HT-29 (cell line): ENCODE results near the gene ADGRA1. TPM values are rescaled to one million over a fixed set of nuclear protein-coding genes. Genes with fewer than 3 reads are reported as not detected.

Experiments used
- DNase-seq: peaks from one replicate; pipeline ENCODE4 v3.0.0-alpha.2; 2015; ENCODE audit warnings: low spot score
- total RNA-seq: library from RNA; depleted of rRNA; stranded (reverse); fragments of >200 nt; shearing (Covaris generic); gene quantifications from 2 replicates; pipeline ENCODE4 v1.2.3, GENCODE V29; 2014

The ADGRA1 gene
- total RNA-seq, 1 experiment from 2014 or later = not detected

- no peak for DNase-seq
These were observed 12.2 kb upstream of the ADGRA1 start for GRCh38 chr10:133075346-133076137.

- DNase-seq = no peak
These were observed 11.3 kb upstream of the ADGRA1 start for GRCh38 chr10:133076274-133077038.

DNA sequence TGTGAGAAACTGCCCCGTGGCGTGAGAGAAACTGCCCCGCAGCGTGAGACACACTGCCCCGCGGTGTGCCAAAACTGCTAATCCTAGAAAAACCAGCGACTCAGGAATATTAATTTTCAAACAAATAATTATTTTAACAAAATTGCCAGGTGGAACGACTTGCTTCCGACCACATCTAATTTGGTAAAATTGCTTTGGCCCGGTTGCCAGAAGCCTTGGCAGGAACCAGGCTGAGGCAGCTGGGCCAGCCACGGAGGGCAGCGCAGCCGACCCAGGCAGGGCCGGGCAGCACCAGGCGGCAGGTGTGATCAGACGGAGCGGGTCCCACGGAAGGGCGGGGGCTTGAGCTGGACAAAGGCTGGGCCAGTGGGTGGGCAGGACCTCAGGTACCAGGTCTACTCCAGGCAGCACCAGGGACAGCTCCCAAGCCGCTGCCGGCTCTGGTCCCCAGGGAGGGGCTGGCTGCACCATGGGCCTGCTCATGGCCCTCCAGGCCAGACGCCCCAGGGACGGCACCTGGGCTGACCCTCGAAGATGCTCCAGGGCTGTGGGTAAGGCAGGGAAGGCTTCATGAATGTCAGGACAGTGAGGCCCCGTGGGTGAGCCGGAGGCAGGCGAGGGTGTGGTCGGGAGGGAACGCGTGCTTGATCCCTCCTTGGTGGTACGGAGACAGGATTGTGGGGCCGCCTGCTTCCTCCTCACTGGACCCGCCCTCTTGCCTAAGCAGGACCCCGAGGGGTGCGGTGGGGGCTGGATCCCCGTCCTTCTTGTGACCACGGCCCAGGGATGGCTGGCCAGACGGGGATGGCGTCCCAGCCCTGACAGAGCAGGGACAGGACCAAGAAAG lies 7.7 kb upstream of the ADGRA1 start:
- no peak for DNase-seq

- DNase-seq = no peak
These were observed 7.1 kb upstream of the ADGRA1 start for GRCh38 chr10:133080683-133081040.

- no peak for DNase-seq
These were observed 6.1 kb upstream of the ADGRA1 start for GRCh38 chr10:133081636-133082035.

DNA sequence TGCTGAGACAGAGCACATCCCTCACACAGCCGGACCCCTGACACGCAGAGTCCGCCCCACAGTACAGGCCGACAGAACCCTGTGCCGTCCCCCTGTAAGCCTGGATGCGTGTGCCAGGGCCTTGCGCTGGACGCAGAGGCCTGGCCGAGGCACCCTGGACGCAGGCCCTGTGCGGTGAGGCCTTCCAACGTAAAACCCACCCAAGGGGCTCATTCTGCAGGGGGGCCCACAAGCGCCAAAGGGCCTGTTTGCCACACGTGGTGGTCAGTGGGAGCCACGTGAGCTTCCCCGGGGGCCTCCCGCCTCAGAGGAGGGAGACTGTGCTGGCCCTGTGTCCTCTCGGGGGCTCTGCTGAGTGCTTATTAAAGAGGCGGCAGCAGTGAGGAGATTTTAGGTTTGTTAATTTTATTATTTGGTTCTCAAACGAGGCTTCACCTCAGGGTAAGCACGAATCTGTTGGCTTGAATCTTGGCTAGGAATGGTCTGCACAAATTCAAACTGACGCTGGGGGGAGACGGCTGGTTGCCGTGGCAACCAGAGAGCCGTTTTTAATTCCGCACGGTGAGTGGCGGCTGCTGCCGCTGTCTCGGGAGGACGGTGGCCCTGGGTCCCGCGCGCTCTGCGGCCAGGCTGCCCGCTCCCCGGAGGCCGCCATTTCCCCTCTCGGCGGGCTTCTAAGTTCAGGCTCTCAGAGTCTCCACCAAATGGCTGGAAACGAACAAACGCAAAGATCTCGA lies 4.9 kb upstream of the ADGRA1 start:
- no peak for DNase-seq

DNA sequence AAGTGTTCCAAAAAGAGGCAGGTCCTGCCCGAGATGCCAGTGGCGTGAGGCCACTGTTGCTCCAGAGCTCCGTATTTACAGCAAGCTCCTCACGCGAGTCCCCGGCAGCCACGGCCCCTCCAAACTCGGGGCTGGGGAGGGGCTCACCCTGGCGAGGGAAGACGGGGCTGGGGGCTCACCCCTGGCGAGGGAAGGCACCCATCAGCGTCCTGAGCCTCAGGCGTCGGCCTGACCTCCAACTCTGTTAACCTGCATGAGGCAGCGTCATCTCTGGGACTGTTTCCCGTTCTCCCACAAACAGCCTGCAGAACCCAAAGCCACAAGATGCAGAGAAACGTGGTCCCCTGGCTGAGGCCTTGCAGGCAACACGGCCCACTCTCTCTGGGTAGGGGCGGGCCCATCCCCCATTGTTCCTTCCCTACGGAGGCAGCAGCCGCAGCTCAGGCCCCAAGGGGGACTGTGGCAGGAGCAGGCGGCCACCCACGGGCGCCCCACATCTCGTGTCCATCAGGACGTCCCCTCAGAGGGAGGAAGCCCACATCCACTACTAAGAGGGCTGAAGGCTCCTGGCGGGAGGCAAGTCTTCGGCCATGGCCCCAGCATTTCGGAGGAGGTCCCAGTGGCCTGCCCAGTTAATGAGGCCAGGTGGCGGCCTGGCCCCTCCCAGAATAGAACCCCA lies 4.2 kb upstream of the ADGRA1 start:
- no peak for DNase-seq

DNA sequence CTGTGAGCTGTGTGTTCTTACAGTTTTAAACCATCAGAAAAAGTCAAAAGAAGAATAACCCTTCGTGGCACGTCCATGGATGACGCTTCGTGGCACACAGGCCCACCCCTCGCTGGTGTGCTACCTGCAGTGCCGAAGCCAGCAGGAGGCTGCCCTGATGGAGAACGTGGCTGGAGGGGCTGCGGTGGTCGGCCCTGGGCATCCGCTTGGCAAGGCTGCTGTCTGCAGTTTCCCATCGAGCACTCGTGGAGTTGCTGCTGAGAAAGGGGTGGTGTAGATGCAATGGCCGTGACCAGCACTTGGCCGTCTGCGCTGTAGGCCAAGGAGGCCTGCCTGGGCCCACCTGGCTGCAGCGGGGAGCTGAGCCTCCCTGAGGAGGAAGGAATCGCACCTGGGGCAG lies 3.2 kb upstream of the ADGRA1 start:
- no peak for DNase-seq

DNA sequence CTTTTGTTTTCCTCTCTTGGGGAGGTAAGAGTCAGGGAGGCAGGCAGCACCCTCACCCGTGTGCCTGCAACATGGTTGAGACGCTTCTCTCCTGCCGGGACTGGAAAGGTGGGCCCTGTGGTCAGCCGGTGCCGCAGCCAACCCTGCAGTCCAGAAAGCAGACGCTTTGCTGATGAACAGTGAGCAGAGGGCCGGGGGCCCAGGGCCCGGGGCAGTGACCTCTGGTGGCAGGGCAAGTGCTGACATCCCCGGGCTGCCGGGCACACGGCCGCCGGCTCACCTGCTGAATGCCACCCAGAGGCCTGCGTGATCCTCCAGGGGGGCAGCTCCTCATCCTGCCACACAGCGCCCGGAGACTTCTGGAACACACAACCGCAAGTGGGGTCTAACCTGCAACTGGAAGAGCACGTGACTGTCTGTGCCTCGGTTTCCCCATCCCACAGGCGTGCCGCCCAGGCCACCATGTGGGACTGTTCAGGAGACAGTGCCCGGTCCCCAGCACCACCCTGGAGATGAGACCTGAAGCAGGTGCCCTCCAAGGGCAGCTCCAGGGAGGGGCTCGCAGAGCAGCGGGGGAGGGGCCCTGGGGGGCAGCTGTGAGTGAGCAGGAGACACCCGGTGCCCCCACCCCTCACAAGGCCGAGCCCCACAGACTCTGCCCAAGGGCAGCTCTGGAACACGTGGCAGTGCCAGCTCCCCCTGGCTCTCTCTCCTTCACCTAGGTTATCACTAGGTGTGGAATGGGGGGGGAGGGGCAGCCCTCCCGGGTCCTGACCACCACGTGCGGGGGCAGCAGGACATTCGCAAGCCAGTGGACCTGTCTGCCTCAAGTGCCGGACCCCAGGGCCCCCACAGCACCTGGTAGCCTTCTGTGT lies 2.2 kb upstream of the ADGRA1 start:
- no peak for DNase-seq

DNA sequence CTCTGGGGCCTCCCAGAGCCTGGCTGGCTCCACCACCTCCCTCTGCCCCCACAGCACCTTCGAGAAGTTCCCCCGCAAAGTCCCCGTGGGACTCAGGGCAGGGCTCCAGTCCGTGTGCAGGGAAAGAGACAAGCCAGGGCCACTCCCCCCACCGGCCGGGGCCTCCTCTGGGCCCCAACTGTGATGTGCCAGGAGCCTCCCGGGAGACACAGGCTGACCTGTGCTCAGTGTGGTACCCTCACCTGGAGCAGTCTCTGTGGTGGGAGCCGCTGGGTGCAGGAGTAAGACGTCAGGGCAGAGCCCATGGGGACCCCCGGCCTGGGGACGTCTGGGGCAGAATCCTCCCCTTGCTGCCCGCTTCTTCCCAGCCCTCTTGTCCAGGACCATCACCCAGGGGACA lies 1.5 kb upstream of the ADGRA1 start:
- no peak for DNase-seq

DNA sequence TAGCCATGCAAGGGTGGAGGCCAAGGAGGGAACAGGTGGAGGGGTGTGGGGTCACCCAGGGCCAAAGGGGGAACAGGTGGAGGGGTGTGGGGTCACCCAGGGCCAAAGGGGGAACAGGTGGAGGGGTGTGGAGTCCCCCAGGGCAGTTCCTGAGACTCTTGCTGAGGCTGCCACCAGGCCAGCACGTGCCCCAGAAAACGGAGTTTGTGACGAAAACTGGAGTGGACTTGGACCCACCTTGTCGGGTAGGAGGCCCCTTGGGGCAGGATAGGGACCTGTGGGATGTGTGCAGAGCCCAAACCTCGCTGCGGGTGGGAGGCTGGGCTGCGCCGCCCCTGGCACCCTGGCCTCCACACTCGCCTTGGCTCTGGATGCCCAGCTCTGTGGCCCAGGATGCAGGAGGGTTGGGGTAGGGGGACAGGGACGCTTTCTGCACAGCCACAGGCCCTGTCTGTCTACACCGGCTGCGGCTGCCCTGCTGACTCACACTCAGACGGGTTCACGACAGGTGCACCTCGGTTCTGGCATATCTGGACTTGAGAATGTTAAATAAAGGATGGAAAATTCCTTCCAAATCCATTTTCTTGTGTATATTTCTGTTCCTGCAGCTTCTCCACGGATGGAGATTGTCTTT lies 562 bp upstream of the ADGRA1 start:
- DNase-seq = no peak

DNA sequence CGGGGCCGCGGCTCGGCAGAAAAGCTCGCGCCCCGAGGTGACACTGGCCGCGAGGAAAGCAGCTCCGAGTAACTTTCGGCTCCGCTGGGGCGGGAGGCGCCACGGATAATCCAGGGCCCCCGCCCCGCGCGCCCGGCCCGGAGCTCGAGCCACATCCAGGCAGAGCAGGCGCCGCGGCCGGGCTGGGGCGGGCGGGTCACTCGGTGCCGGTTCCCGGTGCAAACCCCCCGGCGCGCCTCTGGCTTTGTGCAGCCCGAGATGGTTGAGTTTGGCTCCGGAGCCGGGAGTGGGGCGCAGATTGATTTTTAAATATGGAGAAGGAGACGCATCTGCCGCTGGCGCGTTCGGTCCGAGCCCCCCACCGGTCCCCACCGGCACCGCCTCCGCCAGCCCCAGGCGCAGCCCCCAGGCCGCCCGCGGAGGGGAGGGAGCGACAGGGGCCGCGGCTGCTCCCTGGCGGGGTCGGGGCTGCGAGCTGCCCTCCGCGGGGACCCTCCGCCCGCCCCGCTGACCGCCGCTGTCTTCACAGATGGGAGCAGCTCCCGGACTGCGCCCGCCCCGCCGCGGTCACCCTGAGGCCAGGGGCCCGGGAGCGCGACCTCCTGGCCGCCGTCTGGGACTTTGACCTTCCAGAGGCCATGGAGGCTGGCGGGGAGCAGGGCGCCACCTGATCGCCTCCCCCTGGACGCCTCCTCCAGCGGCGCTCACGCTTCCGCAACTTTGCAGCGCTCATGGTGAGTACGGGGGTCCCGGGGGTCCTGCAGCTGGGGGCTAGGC lies 643 bp downstream of the ADGRA1 start:
- DNase-seq = no peak

GRCh38 chr10:133088956-133089800 lies 1.5 kb downstream of the ADGRA1 start:
- DNase-seq = no peak

DNA sequence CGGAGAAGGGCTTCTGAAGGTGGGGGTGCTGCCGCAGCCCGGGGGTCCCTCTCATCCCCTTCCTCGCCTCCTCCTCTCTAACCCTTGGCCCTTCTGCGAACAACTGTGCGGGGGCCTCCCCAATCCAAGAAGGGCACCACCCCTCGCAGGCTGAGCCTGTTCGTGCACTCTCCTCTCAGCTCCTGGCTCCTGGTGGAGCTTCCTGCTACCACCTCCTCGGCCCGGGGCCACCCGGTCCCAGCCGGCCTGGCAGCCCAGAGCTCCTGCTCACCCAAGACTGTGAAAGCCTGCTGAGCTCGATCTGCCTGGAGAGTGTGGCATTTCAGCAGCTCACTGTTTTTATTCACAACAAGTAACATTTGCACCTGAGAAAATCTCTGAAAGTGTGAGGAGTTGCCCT lies 2.4 kb downstream of the ADGRA1 start:
- no peak for DNase-seq

GRCh38 chr10:133090654-133091053 lies 2.9 kb downstream of the ADGRA1 start:
- no peak for DNase-seq

DNA sequence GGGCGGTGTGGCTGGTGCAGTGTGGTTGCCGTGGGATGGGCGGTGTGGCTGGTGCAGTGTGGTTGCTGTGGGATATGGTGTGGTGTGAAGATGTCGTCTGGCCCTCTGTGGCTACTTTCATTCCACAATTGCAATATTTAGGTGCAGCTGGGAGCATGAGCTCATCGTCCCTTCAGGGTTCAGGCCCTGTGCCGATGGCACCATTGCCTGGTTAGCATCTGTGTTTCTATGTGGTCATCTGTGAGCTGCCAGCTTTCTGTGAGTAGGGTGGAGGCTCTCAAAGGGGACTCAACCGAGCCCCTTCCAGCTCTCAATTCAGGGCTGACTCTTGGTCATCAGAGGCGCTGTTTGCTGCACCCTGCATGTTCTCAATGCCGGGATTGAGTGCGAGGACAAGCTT lies 3.6 kb downstream of the ADGRA1 start:
- no peak for DNase-seq

DNA sequence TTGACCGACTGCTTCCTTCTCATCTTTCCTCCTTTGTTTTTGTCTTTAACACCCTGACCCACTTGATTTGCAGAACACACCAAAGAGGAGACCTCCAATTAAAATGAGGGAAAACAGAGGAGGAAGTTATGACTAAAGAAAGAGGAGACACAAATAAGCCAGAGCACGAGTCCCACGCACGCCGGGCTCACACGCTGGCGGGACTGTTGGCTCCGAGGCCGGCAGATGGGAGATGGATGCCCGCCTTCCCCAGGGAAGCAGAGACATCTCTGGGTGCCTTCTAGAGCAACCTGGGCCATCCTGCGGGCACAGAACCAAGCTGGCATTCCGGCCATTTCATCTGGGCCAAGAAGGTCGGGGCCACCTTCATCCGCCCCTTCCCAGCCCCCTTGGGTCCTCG lies 5.6 kb downstream of the ADGRA1 start:
- no peak for DNase-seq

- DNase-seq = no peak
These were observed 6.6 kb downstream of the ADGRA1 start for GRCh38 chr10:133094286-133094685.
